ENCODE measurements around the gene ZNF607. TPM values are rescaled to one million over a fixed set of nuclear protein-coding genes. Genes with fewer than 3 reads are reported as not detected.

The ZNF607 gene
- polyA plus RNA-seq, 1 donor (not counting 4 experiments of a cell fraction or from before 2014, with no cell fraction given): 5.4 TPM

GRCh38 chr19:37695144-37695899 is 24.2 kb downstream of the ZNF607 start:
- H2AFZ ChIP-seq (ENCODE audit: control insufficient read depth, low read length): no peak overlapping the region
- H3K27me3 ChIP-seq (ENCODE audit: control insufficient read depth, extremely low read depth, insufficient read depth, low read length): no peaks in the 10 kb centered on the region
- H3K9me3 ChIP-seq (ENCODE audit: control insufficient read depth, low read depth, low read length): peaks cover 19% of the 10 kb centered on the region
- no peak overlapping the region for H3K4me2 ChIP-seq (ENCODE audit: control insufficient read depth, extremely low read depth, insufficient read depth, low read depth, low read length)
- no peaks in the 10 kb centered on the region for H3K4me1 ChIP-seq (ENCODE audit: control insufficient read depth, extremely low read depth, insufficient read depth, low read length)
- no peak overlapping the region for H3K4me3 ChIP-seq (ENCODE audit: control insufficient read depth in 2 of 3, extremely low read depth in 1 of 3, insufficient read depth in 2 of 3, low read depth in 1 of 3, low read length in 3 of 3)
- no peak overlapping the region for H3K9ac ChIP-seq (ENCODE audit: control insufficient read depth, extremely low read depth, insufficient read depth, low read length)
- FAIRE-seq (no peak), DNase-seq (ENCODE audit: low read depth, low spot score) (no peak)
- H3K36me3 ChIP-seq (ENCODE audit: control insufficient read depth in 2 of 2, extremely low read depth in 1 of 2, insufficient read depth in 2 of 2, low read length in 2 of 2): peaks cover 0 to 11% of the 10 kb centered on the region in 2 experiments
- H3K27ac ChIP-seq (ENCODE audit: control insufficient read depth, insufficient read depth, low read length): no peak overlapping the region
- dilution Hi-C loops (cut with MboI; ENCODE audit: extremely low pct_ligation_motif_present, low sequenced_read_pairs): no loop called here
- H3K79me2 ChIP-seq (ENCODE audit: control insufficient read depth, insufficient read depth, low read length): no peaks in the 10 kb centered on the region
- no peaks in the 10 kb centered on the region for H4K20me1 ChIP-seq (ENCODE audit: control insufficient read depth, extremely low read depth, insufficient read depth, low read length)
- TF ChIP-seq EZH2 (IDR thresholded peaks at IDR 0.05; ENCODE audit: low read length) (no peak), CTCF (optimal IDR thresholded peaks at IDR 0.05 in 1 of 3, IDR thresholded peaks at IDR 0.05 in 1 of 3, conservative IDR thresholded peaks at IDR 0.05 in 1 of 3; ENCODE audit: extremely low read depth in 1 of 3, insufficient read depth in 2 of 3, low read length in 3 of 3) (no peak)
- no peaks in the 10 kb centered on the region for H3K9me1 ChIP-seq (ENCODE audit: control insufficient read depth, extremely low read depth, insufficient read depth, low read length)

GRCh38 chr19:37692956-37693620 is 26.5 kb downstream of the ZNF607 start:
- Histone ChIP-seq H2AFZ (ENCODE audit: control insufficient read depth, low read length) (no peak overlapping the region), H3K9ac (ENCODE audit: control insufficient read depth, extremely low read depth, insufficient read depth, low read length) (no peak overlapping the region), H3K36me3 (ENCODE audit: control insufficient read depth in 2 of 2, extremely low read depth in 1 of 2, insufficient read depth in 2 of 2, low read length in 2 of 2) (peaks cover 0 to 4% of the 10 kb centered on the region in 2 experiments), H3K4me3 (ENCODE audit: control insufficient read depth in 2 of 3, extremely low read depth in 1 of 3, insufficient read depth in 2 of 3, low read depth in 1 of 3, low read length in 3 of 3) (no peak overlapping the region), H3K4me1 (ENCODE audit: control insufficient read depth, extremely low read depth, insufficient read depth, low read length) (no peaks in the 10 kb centered on the region), H3K9me3 (ENCODE audit: control insufficient read depth, low read depth, low read length) (peaks cover 10% of the 10 kb centered on the region), H4K20me1 (ENCODE audit: control insufficient read depth, extremely low read depth, insufficient read depth, low read length) (no peaks in the 10 kb centered on the region), H3K27me3 (ENCODE audit: control insufficient read depth, extremely low read depth, insufficient read depth, low read length) (no peaks in the 10 kb centered on the region), H3K27ac (ENCODE audit: control insufficient read depth, insufficient read depth, low read length) (no peak overlapping the region), H3K79me2 (ENCODE audit: control insufficient read depth, insufficient read depth, low read length) (no peaks in the 10 kb centered on the region), H3K9me1 (ENCODE audit: control insufficient read depth, extremely low read depth, insufficient read depth, low read length) (no peaks in the 10 kb centered on the region), H3K4me2 (ENCODE audit: control insufficient read depth, extremely low read depth, insufficient read depth, low read depth, low read length) (no peak overlapping the region)
- FAIRE-seq: no peak
- dilution Hi-C loops (cut with MboI; ENCODE audit: extremely low pct_ligation_motif_present, low sequenced_read_pairs): no loop called here
- no peak for TF ChIP-seq CTCF (optimal IDR thresholded peaks at IDR 0.05 in 1 of 3, IDR thresholded peaks at IDR 0.05 in 1 of 3, conservative IDR thresholded peaks at IDR 0.05 in 1 of 3; ENCODE audit: extremely low read depth in 1 of 3, insufficient read depth in 2 of 3, low read length in 3 of 3)
- no peak for TF ChIP-seq EZH2 (IDR thresholded peaks at IDR 0.05; ENCODE audit: low read length)
- DNase-seq (ENCODE audit: low read depth, low spot score): no peak

Measured in keratinocyte (primary cell).